ENCODE measurements around the gene TMEM41B.
"Not testable (repeated sequence)": the region's sequence is repeated elsewhere in the genome, so short reads cannot be mapped to it uniquely, and the experiment has no call there.

The TMEM41B gene

DNA sequence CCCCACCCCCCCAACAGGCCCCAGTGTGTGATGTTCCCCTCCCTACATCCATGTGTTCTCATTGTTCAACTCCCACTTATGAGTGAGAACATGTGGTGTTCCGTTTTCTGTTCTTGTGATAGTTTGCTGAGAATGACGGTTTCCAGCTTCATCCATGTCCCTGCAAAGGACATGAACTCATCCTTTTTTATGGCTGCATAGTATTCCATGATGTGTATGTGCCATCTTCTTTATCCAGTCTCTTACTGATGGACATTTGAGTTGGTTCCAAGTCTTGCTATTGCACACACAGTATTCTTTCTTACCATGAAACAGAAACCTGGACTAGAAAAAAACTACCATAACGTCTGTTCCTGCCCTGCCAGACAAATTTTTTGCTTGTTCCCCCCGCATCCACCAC lies 56.1 kb downstream of the TMEM41B start:
- DNase-seq, result not testable (repeated sequence)

DNA sequence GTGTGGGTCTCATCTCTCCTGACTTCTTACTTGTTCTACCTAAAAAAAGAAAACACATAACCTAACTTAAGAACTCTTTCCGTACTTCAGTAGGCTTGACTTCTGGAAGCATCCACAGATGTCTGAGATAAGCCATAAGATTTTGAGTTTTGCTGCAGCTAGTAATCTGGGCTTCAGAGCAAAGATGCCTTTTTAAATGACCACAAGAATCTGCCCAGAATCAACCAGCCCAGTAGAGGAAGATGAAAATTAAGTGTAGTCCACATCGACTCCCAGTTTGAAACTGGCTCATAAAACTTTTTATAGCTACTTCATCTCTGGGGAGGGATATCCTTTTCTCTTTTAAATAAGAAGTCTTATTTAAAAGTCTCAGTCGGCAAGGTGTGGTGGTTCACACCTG lies 60.0 kb downstream of the TMEM41B start:
- no peak for DNase-seq

DNA sequence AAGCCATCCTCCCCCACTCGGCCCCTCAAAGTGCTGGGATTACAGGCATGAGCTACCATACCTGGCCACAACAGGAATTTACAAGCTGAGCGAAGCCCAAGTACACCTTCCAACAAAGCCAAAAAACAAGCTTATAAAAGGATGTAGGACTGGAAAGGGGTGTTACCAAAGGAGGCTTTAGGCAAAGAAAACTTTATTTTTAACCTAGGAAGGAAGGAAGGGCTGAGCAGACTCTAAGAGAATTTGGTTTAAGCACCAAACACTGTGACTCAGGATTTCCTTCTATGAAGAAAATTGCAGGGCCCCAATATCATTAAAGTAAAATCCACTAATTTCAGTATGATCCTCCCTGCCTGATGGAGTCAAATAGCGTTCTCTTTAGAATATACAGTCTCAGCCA lies 61.3 kb downstream of the TMEM41B start:
- DNase-seq, result no peak

DNA sequence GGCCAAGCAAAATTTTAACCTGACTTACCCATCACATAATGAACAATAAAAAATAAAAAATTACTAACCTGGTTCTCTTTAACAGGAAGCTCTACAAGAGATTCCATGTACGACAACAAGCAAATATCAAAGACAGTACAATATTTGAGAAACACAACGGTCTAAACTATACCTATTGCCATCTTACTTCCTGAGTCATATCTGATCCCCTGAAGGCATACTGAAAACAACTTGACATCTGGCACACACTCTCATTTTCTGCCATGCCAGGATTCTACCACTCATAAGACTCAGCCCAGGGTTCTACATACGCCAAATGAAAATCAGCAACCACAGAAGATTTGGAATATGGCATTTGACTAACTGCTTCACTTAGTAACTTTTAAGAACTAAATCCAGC lies 63.1 kb downstream of the TMEM41B start:
- no peak for DNase-seq

DNA sequence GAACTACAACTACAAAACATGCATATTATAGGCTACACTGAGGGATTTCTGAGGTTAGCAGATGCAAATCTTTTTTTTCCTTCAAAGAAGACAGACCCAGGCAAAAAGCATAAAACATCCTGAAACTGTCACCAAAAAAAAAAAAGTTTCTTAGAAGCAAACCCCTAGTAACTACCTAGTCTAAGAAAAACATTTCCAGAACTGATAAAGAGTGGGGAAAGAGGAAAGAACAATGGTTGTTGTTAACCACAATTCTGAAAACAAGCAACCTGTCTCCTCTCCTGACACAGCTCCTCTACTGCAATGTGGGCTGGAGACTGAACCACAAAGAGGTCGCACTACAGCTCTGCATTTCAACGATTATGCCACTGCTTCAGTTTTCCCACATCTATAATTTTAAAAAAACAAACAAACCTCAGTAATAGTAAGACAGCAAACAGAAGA lies 64.2 kb downstream of the TMEM41B start:
- DNase-seq, result no peak

DNA sequence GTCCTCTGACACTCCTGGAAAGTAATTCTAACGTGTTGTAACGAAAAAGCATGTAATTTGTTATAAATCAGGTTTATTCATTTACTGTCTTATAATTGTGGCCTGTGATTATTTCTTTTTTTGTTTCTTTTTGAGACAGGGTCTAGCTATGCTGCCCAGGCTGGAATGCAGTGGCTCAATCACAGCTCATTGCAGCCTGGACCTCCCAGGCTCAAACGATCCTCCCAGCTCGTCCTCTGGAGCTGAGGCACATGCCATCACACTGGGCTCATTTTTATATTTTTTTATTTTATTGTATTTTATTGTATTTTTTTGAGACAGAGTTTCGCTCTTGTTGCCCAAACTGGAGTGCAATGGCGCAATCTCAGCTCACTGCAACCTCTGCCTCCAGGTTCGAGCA lies 65.1 kb downstream of the TMEM41B start:
- DNase-seq, result no peak

DNA sequence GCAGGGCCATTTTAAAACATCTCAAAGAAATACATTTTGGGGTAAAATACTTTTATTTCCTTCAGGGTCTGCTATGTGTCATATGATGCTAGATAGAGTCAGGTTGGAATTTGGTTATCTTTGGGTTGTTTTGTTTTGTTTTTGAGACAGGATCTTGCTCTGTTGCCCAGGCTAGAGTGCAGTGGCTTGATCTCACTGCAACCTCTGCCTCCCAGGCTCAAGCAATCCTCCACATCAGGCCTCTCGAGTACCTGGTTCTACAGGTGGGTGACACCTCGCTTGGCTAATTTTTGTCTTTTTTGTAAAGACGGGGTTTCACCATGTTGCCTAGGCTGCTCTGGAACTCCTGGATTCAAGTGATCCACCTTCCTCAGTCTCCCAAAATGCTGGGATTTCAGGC lies 66.5 kb downstream of the TMEM41B start:
- no peak for DNase-seq

DNA sequence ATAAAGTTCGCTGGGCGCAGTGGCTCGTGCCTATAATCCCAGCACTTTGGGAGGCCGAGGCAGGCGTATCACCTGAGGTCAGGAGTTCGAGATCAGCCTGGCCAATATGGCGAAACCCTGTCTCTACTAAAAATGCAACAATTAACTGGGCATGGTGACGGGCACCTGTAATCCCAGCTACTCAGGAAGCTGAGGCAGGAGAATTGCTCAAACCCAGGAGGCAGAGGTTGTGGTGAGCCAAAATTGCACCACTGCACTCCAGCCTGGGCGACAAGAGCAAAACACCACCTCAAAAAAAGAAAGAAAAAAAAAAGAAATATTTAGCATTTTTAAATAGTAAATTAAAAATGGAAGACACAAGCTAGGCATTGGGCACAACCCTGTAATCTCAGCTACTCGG lies 78.2 kb downstream of the TMEM41B start:
- not testable (repeated sequence) for DNase-seq

DNA sequence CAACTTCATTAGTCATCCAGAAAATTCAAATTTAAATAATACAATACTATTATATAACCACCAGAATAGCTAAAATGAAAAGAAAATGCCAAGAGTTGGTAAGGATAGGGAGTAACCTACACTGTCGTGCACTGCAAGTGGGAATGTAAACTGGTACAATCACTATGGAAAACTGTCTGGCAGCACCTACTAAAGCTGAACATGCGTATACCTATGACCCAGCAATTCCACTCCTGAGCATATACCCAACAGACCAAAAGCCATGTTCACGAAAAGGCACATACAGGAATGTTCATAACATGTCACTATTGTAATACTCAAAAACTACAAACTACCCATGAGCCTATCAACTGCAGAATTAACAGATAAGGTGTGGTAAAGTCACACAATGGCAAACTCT lies 81.9 kb downstream of the TMEM41B start:
- DNase-seq, result no peak

DNA sequence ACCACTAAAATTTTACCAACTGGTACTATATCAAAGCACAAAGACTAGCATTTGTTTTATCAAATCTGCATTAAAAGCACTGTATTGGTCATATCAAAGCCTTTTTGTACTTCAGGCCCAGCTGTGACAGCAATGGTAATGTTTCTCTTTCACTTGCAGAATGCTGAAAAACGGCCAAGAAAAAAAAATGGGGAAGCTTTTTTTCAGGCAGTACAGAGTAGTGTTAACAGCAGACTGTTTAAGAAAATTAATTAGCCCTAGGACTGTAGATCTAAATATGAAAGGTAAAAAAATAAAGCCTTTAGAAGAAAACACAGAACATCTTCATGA lies 82.6 kb downstream of the TMEM41B start:
- DNase-seq, result no peak

All from COR-L47 (cell line).